Limb (tissue), 2 donors: ENCODE results near the gene RPUSD4.

ENCODE experiments used
- DNase-seq, 2 donors: peaks; one replicate each; pipeline ENCODE4 v3.0.0-alpha.2; 2016; ENCODE audit errors: extremely low spot score in 2 of 2

Gene RPUSD4

GRCh38 chr11:126185259-126186024, 26.0 kb downstream of the RPUSD4 start:
- no peak for DNase-seq

GRCh38 chr11:126182787-126183445, 28.5 kb downstream of the RPUSD4 start:
- no peak for DNase-seq

- no peak for DNase-seq
Measured at GRCh38 chr11:126181939-126182730, 29.3 kb downstream of the RPUSD4 start.

GRCh38 chr11:126176853-126177470, 34.5 kb downstream of the RPUSD4 start:
- DNase-seq: no peak

- peak in 1 of 2 donors; percentile 64 for DNase-seq
Measured at GRCh38 chr11:126175393-126175792, 36.1 kb downstream of the RPUSD4 start.

- DNase-seq: no peak
Measured at GRCh38 chr11:126174816-126175215, 36.6 kb downstream of the RPUSD4 start.

GRCh38 chr11:126173257-126173656, 38.2 kb downstream of the RPUSD4 start:
- DNase-seq: no peak

GRCh38 chr11:126172596-126173038, 38.8 kb downstream of the RPUSD4 start:
- DNase-seq: no peak

- no peak for DNase-seq
Measured at GRCh38 chr11:126169291-126169690, 42.2 kb downstream of the RPUSD4 start.

GRCh38 chr11:126167488-126167887, 44.0 kb downstream of the RPUSD4 start:
- peak in 1 of 2 donors; percentile 69 for DNase-seq

GRCh38 chr11:126166413-126166812, 45.0 kb downstream of the RPUSD4 start:
- DNase-seq: no peak

- no peak for DNase-seq
Measured at GRCh38 chr11:126165757-126166156, 45.7 kb downstream of the RPUSD4 start.

GRCh38 chr11:126165311-126165720, 46.1 kb downstream of the RPUSD4 start:
- DNase-seq: no peak

- no peak for DNase-seq
Measured at GRCh38 chr11:126164781-126165180, 46.7 kb downstream of the RPUSD4 start.

- no peak for DNase-seq
Measured at GRCh38 chr11:126163779-126164178, 47.7 kb downstream of the RPUSD4 start.

- DNase-seq: peak in 1 of 2 donors; percentile 61
Measured at GRCh38 chr11:126163074-126163700, 48.3 kb downstream of the RPUSD4 start.

GRCh38 chr11:126162306-126163030, 49.0 kb downstream of the RPUSD4 start:
- no peak for DNase-seq

GRCh38 chr11:126161023-126161391, 50.4 kb downstream of the RPUSD4 start:
- no peak for DNase-seq

GRCh38 chr11:126160345-126161022, 51.0 kb downstream of the RPUSD4 start:
- no peak for DNase-seq
